SK-N-SH (cell line): Measurements from ENCODE around the gene FGF10.

Experiments used
- CTCF ChIP-seq: fragments of 200-600 bp; sonication (generic); IDR thresholded peaks from 2 replicates; pipeline ENCODE4 v1.6.1; 2017; ENCODE audit warnings: antibody characterized with exemption, mild to moderate bottlenecking, moderate library complexity
- EP300 ChIP-seq, 2 experiments: IDR thresholded peaks; 2 replicates each; pipeline versions ENCODE4 v1.4.0 to v1.6.1; 2012; ENCODE audit warnings: borderline replicate concordance in 1 of 2, low read depth in 1 of 2, low read length in 1 of 2
- RCOR1 ChIP-seq: fragments of 150-350 bp; IDR thresholded peaks from 2 replicates; pipeline ENCODE4 v1.6.1; 2017; ENCODE audit warnings: antibody characterized with exemption, low read length
- YY1 ChIP-seq: IDR thresholded peaks from 2 replicates; pipeline ENCODE4 v1.4.0; 2012; ENCODE audit warnings: low read depth, mild to moderate bottlenecking

DNA sequence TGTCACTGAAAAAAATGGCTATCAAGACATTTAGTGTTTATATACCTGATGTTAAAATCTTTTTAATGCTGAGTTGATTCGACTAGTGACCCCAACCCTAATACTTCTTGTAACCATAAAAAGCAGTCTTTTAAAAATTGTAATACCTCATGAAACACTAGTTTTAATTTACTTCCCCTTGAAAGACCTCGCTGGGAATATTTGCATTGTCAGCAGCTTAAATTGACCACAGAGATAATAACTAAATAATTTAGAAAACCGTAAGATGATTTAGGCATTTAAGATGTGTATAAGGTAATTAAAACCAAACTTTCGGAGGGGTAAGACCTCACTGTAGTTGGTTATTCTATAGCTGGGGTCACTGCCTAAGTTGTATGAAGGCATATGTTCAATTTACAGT is 89.8 kb downstream of the FGF10 start:
- no peak for TF ChIP-seq CTCF
- no peak for TF ChIP-seq RCOR1
- no peak for TF ChIP-seq EP300 (IDR thresholded peaks at IDR 0.05; ENCODE audit: borderline replicate concordance in 1 of 2, low read depth in 1 of 2, low read length in 1 of 2)
- no peak for TF ChIP-seq YY1
